Posterior cingulate gyrus (tissue), 11 donors: ENCODE data around the gene RINT1.
"Not testable (repeated sequence)": the region's sequence is repeated elsewhere in the genome, so short reads cannot be mapped to it uniquely, and the experiment has no call there.

ENCODE experiments used
- DNase-seq, 10 donors: peaks; one replicate each; pipeline versions ENCODE4 v3.0.0 to v3.0.0-alpha.2; 2020 to 2021; ENCODE audit warnings: mixed read lengths in 3 of 10
- intact Hi-C: fragments of 100-400 bp; cut with DNase I; formaldehyde crosslinking; loops from one replicate; pipeline ENCODE4 v1.15.1; 2023

Gene RINT1

GRCh38 chr7:105591522-105591921 lies 59.5 kb downstream of the RINT1 start:
- no peak for DNase-seq
- intact Hi-C loops, result no loop called here

DNA sequence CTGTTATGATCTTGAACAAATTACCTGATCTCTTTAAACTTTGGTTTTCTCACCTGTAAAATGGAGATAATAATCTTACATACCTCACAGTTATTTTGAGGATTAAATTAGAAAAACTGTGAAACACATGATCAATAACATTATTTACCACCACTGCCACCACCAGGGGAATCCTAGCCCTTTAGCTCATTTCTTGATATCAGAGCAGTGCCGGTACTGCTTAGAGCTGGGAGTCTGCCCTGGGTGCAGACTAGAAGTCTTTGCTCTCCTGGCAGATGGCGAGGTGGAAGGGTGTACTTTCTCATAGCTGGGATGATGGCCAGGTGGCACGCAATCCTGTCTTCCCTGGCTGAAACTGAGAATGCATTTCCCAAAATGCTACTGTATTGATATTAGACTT lies 62.0 kb downstream of the RINT1 start:
- peak in 1 of 10 donors; percentile 19 for DNase-seq
- intact Hi-C loops, result no loop called here

DNA sequence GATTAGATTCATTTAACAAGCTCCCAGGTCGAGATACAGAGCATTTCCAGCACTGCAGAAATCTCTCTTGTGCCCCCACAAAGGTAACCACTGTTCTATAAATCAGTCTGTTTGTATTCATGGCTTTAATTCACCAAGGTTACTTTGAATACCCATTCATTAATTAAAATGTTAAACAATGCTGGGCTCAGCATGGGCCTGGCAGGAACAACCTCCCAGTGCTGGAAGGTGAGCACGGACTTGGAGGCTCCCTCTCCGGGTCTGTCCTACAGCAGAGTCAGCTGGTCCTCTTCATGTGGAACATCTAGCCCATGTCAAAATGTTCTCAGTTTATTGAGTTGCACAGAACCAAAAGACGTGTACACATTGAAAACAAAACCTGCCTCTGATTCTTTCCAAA lies 64.9 kb downstream of the RINT1 start:
- intact Hi-C loops, result no loop called here
- no peak for DNase-seq

DNA sequence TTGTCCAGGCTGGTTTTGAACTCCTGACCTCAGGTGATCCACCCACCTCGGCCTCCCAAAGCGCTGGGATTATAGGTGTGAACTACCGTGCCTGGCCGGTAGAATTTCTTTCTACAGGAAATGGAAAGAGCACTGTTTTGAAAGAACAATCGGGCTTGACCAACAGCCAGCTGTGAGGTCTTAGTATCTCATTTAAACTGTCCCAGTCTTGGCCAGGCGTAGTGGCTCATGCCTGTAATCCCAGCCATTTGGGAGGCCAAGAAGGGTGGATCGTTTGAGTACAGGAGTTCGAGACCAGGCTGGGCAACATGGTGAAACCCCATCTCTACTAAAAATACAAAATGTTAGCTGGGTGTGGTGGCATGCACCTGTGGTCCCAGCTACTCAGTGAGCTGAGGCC lies 67.1 kb downstream of the RINT1 start:
- intact Hi-C loops, result not testable (repeated sequence)

GRCh38 chr7:105599551-105599950 lies 67.5 kb downstream of the RINT1 start:
- intact Hi-C loops, result no loop called here
- peak in 1 of 10 donors; percentile 3 for DNase-seq

More for the DNA sequence above, 67.1 kb downstream of the RINT1 start:
- peak in 1 of 10 donors; percentile 14 for DNase-seq

DNA sequence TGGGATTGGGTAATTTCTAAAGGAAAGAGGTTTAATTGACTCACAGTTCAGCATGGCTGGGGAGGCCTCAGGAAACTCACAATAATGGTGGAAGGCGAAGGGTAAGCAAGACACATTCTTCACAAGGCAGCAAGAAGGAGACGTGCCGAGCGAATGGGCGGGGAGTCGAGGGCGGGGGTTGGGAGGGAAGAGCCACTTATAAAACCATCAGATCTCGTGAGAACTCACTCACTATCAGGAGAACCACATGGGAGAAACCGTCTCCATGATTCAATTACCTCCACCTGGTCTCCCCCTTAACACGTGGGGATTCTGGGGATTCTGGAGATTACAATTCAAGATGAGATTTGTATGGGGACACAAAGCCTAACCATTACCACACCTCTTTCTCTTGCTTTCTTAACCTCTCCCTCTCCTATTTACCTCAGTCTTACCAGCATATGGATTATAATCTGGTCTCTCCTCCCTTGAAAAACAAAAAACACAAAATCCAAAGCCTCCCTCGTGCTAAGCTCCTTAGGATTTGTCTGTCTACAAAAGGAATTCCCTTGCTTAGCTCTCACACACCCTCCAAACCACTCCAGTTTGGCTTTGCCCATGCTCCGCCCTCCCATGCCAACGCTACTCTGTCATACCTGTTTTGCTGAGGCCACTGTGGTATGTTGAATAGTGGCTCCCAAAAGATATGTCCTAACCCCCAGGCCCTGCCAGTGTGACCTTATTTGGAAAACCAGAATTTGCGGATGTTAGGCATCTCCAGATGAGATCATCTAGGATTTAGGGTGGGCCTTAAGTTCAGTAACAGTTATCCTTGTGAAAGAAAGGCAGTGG lies 68.9 kb downstream of the RINT1 start:
- DNase-seq, result peak in 1 of 10 donors; percentile 6
- intact Hi-C loops, result no loop called here

DNA sequence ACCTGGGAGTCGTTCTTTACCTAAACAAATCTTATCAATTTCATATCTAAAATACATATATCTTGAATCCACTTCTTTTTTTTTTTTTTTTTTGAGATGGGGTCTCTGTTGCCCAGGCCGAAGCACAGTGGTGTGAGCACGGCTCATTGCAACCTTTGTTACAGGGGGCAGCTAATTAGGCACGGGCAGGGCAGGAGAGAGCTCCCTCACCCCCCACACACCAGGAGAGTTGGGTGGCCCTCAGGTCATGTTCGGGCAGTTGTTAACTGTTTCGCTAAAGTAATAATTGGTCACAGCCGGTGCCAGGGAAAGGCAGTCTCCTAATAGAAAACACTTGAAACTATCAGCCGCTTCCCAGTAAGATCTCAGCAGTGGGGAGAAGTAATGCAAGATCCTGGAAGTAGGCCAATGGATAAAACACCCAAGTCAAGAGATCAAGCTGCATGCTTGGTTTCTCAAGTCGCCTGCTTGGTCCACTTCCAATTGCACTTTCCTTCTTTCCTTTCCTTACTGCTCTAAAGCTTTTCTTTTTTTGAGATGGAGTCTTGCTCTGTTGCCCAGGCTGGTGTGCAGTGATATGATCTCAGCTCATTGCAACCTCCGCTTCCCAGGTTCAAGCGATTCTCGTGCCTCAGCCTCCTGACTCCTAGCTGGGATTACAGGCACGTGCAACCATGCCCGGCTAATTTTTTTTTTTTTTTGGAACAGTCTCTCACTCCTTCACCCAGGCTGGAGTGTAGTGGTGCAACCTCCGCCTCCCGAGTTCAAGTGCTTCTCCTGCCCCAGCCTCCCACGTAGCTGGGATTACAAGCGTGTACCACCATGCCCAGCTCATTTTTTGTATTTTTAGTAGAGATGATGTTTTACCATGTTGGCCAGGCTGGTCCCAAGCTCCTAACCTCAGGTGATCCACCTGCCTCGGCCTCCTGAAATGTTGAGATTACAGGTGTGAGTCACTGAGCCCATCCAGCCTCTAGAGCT lies 70.6 kb downstream of the RINT1 start:
- DNase-seq, result peak in 3 of 10 donors; percentile 50 to 55 (median 51)
- intact Hi-C loops, result no loop called here

DNA sequence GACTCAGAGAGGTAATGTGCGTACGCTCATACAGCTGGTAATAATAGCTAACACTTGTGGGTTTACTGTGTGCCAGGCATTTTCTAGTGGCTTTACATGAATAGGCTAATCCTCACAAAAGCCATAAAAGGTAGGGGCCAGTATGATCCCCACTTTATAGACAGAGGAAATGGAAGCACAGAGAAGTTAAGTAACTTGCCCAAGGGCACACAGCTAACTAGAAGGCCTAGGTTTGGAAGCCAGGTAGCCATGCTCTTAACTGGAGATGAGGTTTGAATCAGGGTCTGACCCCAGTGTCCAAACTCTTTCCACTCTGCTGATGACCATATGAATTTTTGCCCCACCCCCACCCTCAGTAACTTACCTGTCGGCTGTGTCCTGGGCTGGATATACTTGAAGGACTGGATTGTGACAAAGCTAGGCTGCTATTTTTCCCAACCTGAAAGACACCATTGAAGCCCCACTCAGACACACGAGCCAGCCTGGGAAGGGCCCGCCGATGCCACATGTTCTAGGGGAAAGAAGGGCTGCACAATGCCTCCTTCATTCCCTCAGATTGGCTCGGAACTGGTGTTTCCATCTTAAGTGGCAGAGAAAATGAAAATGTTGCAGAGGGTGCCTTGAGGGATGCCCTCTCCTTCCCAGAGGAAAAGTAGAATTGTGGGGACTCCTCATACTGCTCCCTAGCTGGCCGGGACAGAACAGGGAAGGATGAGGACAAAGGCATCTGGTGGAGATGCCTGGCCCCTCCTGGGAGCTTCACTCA lies 78.3 kb downstream of the RINT1 start:
- peak in 1 of 10 donors; percentile 55 for DNase-seq
- intact Hi-C loops, result no loop called here

GRCh38 chr7:105611856-105612775 lies 80.1 kb downstream of the RINT1 start:
- intact Hi-C loops, result no loop called here
- DNase-seq, result peak in 1 of 10 donors; percentile 69

- intact Hi-C loops, result no loop called here
Observed at GRCh38 chr7:105612806-105613205, 80.8 kb downstream of the RINT1 start.

GRCh38 chr7:105613611-105614330 lies 81.8 kb downstream of the RINT1 start:
- DNase-seq, result peak in 2 of 10 donors; percentile 49 to 56
- intact Hi-C loops, result no loop called here

More at GRCh38 chr7:105612806-105613205, 80.8 kb downstream of the RINT1 start:
- peak in 1 of 10 donors; percentile 47 for DNase-seq

- DNase-seq, result peak in 2 of 10 donors; percentile 44 to 62
- intact Hi-C loops, result no loop called here
Observed at GRCh38 chr7:105614341-105614840, 82.4 kb downstream of the RINT1 start.
